HUES6 (cell line): ENCODE results near the gene PPP1R16B.

Experiments used
- H3K27ac ChIP-seq: 2 replicates; pipeline ENCODE4 v1.7.0; 2013; ENCODE audit warnings: low read depth, mild to moderate bottlenecking, low read length, inconsistent platforms
- H3K27me3 ChIP-seq: 2 replicates; pipeline ENCODE4 v1.6.1; 2013; ENCODE audit warnings: low read length; ENCODE audit not compliant: control insufficient read depth, insufficient read depth
- H3K36me3 ChIP-seq: 2 replicates; pipeline ENCODE4 v1.6.1; 2013; ENCODE audit warnings: low read length; ENCODE audit not compliant: control insufficient read depth, insufficient read depth
- H3K4me1 ChIP-seq: 2 replicates; pipeline ENCODE4 v1.6.1; 2013; ENCODE audit warnings: low read length; ENCODE audit not compliant: control insufficient read depth, insufficient read depth
- H3K4me3 ChIP-seq: 2 replicates; pipeline ENCODE4 v1.5.1; 2013; ENCODE audit warnings: low read depth, low read length
- H3K9ac ChIP-seq: one replicate; pipeline ENCODE4 v1.6.1; 2013; ENCODE audit warnings: mild to moderate bottlenecking, low read length
- H3K9me3 ChIP-seq: 2 replicates; pipeline ENCODE4 v1.6.1; 2013; ENCODE audit warnings: low read depth, low read length; ENCODE audit not compliant: control insufficient read depth, insufficient read depth

The PPP1R16B gene

DNA sequence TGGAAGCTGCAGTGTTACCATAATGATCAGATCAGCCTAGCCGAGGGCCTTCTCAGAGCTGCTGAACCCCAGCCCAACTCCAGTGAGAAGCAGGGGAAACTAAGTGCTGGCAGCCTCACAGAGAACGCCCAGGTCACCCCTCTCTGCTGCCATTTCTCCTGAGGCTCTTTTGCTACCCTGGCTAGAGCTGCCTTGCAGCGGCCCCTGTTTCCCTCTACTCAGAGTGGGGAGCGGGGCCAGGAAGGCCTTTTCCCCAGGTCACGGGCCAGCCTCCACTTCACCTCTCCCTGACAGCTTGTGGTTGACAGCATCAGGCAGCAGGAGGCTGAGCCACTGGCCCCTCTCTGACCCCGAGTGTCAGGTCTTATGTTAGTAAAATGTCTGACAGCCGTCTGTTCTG lies 34.5 kb upstream of the PPP1R16B start:
- H3K9ac ChIP-seq: no peak overlapping the region
- peaks cover 80% of the 10 kb centered on the region for H3K36me3 ChIP-seq
- H3K27ac ChIP-seq: no peak overlapping the region
- no peaks in the 10 kb centered on the region; the same call in none of the 2 replicates for H3K9me3 ChIP-seq
- H3K4me1 ChIP-seq: no peaks in the 10 kb centered on the region; the same call in none of the 2 replicates
- H3K27me3 ChIP-seq: no peaks in the 10 kb centered on the region
- H3K4me3 ChIP-seq: no peak overlapping the region

DNA sequence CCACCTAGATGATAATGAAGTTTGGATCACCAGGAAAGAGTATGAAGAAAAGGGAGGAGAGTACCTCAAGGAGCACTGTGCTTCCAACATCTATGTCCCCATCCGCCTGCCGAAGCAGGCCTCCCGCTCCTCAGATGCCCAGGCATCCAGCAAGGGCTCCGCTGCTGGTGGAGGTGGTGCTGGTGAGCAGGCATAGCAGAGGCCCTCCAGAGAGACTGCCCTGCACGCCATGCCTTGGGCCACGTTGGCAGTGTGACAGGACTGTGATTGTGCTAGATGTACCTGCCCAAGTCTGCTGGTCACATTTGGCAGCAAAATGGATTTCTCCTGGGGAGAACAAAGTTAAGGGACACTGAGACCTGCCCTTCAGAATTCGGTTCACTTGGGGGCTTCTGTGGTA lies 33.9 kb upstream of the PPP1R16B start:
- Histone ChIP-seq H3K36me3 (peaks cover 74% of the 10 kb centered on the region), H3K4me1 (no peaks in the 10 kb centered on the region; the same call in 1 of the 2 replicates), H3K9ac (no peak overlapping the region), H3K27ac (no peak overlapping the region), H3K27me3 (no peaks in the 10 kb centered on the region), H3K4me3 (no peak overlapping the region), H3K9me3 (no peaks in the 10 kb centered on the region; the same call in none of the 2 replicates)

DNA sequence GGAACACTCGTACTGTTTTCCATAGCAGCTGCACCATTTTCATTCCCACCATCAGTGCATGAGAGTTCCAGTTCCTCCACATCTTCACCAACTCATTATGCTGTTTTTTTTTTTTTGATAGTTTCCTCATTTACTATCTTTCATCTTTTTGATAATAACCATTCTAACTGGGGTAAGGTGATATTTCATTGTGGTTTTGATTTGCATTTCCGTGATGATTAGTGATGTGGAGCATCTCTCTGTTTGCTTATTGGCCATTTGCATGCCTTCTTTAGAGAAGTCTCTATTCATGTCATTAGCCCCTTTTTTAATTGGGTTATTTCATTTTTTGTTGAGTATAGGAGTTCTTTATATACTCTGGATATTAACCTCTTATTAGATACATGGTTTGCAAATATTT lies 31.3 kb upstream of the PPP1R16B start:
- H3K27ac ChIP-seq: no peak overlapping the region
- H3K9ac ChIP-seq: no peak overlapping the region
- H3K4me1 ChIP-seq: peaks cover 9% of the 10 kb centered on the region
- H3K27me3 ChIP-seq: no peaks in the 10 kb centered on the region
- H3K36me3 ChIP-seq: peaks cover 51% of the 10 kb centered on the region
- no peaks in the 10 kb centered on the region; the same call in none of the 2 replicates for H3K9me3 ChIP-seq
- H3K4me3 ChIP-seq: no peak overlapping the region

DNA sequence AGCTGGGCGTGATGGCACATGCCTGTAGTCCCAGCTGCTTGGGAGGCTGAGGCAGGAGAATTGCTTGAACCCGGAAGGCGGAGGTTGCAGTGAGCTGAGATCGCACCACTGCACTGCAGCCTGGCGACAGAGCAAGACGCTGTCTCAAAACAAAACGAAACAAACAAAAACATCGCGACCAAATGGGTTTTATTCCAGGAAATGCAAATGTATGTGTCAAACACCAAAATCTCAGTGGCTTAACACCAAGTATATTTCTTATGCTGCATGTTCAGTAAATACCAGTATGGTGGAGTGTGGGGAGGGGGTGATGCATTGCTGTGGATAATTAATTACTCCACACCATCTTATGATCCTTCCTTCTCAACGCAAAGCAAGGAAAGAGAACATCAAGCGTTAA lies 29.1 kb upstream of the PPP1R16B start:
- H3K27ac ChIP-seq: no peak overlapping the region
- no peaks in the 10 kb centered on the region; the same call in none of the 2 replicates for H3K9me3 ChIP-seq
- no peak overlapping the region for H3K9ac ChIP-seq
- H3K36me3 ChIP-seq: peaks cover 32% of the 10 kb centered on the region
- H3K4me3 ChIP-seq: no peak overlapping the region
- no peaks in the 10 kb centered on the region for H3K27me3 ChIP-seq
- H3K4me1 ChIP-seq: peaks cover 29% of the 10 kb centered on the region

DNA sequence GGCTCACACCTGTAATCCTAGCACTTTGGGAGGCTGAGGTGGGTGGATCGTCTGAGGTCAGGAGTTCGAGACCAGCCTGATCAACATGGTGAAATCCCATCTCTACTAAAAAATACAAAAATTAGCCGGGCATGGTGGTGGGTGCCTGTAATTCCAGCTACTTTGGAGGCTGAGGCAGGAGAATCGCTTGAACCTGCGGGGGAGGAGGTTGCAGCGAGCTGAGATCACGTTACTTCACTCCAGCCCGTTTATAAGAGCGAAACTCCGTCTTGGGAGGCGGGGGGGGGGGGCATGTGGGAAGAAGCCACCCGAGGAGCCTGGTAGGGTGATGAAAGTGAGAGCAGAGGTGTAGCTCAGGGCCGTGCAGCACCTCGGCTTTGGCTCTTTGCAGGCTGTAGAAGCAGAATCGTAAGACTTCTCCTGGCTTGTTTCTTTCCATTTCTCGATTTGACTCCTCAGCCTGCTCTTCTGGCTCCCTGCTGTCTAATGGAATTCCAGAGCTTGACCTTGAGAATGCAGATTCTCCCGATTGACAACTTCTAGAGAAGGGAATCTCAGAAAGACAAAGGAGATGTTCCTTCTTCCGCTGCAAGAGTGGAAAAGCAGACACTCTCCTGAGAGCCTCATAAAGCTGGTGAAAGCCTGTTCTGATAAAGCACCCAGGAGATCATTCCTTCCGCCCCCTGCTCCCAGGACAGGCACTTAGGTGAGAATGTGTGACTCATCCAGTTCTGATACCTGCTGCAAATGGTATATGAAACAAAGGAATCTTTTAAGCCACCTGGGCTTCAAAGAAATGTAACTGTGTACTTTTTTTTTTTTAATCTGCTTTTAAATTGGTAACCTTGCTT lies 26.0 kb upstream of the PPP1R16B start:
- Histone ChIP-seq H3K9ac (peak overlapping the region; percentile 85), H3K36me3 (peaks cover under 1% of the 10 kb centered on the region), H3K27ac (peak overlapping the region; percentile 93), H3K9me3 (no peaks in the 10 kb centered on the region), H3K27me3 (no peaks in the 10 kb centered on the region), H3K4me1 (peaks cover 31% of the 10 kb centered on the region), H3K4me3 (peak overlapping the region; percentile 31)

DNA sequence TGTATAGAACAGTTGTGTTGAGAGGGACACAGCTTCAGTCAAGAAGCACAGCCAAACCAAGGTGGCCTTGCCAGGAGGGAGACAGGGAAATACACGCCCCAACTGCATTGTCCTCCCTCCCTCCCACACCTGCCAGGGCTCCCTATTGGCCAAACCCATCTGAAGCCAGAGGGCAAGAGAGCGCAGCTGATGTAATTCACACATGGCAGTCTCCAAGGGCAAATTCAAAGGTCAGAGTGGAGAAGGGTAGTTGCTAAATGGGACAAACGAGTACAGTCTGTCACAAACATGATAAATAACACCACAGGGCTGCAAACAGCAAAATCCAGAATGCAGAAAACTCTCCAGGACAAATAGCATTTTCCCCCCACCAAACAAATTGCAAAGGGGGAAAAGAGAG lies 23.2 kb upstream of the PPP1R16B start:
- H3K4me3 ChIP-seq: no peak overlapping the region
- H3K27ac ChIP-seq: no peak overlapping the region
- no peak overlapping the region for H3K9ac ChIP-seq
- no peaks in the 10 kb centered on the region for H3K36me3 ChIP-seq
- no peaks in the 10 kb centered on the region for H3K9me3 ChIP-seq
- no peaks in the 10 kb centered on the region for H3K27me3 ChIP-seq
- H3K4me1 ChIP-seq: peaks cover 31% of the 10 kb centered on the region

DNA sequence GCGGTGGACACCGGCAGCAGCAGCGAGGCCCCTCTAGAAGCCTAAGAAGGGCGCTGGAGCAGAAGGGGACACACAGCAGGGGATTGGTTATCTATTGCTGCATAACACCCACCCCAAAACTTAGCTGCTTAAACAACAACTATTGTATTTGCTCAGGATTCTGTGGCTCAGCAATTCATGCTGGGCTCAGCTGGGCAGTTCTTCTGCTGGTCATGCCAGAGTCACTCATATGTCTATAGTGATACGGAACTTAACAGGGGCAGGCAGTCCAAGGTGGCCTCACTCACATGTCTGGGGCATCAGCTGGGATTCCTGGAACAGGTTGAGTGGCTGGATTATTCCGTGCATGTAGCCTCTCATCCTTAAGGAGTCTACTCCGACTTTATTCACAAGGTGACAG lies 17.6 kb upstream of the PPP1R16B start:
- H3K4me3 ChIP-seq: no peak overlapping the region
- no peak overlapping the region for H3K9ac ChIP-seq
- H3K36me3 ChIP-seq: no peaks in the 10 kb centered on the region
- H3K27ac ChIP-seq: no peak overlapping the region
- H3K4me1 ChIP-seq: no peaks in the 10 kb centered on the region
- no peaks in the 10 kb centered on the region for H3K9me3 ChIP-seq
- no peaks in the 10 kb centered on the region for H3K27me3 ChIP-seq

DNA sequence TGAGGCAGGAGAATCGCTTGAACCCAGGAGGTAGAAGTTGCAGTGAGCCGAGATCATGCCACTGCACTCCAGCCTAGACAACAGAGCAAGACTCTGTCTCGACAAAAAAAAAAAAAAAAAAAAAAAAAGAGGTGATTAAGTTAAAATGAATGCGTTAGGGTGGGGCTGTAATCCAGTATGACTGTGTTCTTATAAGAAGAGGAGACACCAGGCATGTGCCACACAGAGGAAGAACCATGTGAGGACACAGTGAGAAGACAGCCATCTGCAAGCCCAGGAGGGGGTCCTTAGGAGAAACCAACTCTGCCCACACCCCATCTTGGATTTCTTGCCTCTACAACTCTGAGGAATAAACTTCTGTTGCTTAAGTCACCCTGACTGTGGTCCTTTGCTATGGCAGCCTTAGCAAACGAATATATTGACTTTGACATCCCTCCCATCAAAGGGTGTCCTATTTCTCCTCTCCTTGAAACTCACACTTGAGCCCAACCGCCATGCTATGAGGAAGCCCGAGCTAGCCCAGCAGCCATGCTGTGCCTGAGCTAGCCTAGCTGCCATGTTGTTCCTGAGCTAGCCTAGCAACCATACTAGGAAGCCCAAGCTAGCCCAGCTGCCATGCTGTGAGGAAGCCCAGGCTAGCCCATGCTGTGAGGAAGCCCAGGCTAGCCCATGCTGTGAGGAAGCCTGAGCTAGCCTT lies 15.8 kb upstream of the PPP1R16B start:
- H3K4me3 ChIP-seq: no peak overlapping the region
- H3K27me3 ChIP-seq: no peaks in the 10 kb centered on the region
- H3K27ac ChIP-seq: no peak overlapping the region
- no peaks in the 10 kb centered on the region for H3K4me1 ChIP-seq
- no peaks in the 10 kb centered on the region for H3K36me3 ChIP-seq
- no peak overlapping the region for H3K9ac ChIP-seq
- no peaks in the 10 kb centered on the region for H3K9me3 ChIP-seq

DNA sequence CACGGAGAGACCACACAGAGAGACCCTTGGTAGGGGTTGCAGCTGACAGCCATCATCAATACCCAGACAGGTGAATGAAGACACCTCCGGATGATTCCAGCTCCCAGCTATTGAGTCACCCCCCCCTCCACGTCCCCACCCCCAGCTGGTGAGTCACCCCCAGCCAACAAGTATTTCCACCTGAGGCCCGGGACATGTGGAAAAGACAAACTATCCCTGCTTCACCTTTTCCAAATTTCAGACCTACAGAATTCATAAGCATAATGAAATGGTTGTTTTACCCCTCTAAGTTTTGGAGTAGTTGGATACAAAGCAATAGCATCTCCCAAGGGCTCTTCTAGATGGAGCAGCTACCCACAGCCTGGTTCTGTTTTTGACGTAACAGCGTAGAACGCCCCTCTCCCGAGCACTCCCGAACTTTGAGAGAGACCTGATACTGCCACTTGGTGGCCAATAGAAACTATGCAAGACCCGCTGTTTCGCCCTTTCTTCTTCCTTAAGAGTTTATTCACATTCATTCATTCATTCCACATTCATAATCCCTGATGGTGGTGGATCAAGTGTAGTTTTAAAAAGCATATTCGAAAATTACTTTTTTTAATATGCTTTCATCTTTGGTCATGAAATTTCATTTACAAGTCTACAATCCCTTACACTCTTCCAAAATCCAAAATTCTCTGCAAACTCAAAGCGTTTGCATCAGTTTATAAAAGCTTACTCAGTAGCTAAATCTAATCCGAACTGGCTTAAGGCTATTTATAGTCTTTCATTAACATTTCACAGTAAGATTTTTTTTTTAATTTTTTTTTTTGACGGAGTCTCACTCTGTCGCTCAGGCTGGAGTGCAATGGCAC lies 15.1 kb upstream of the PPP1R16B start:
- no peaks in the 10 kb centered on the region for H3K27me3 ChIP-seq
- H3K4me3 ChIP-seq: no peak overlapping the region
- no peak overlapping the region for H3K27ac ChIP-seq
- no peaks in the 10 kb centered on the region for H3K4me1 ChIP-seq
- H3K9ac ChIP-seq: no peak overlapping the region
- no peaks in the 10 kb centered on the region for H3K9me3 ChIP-seq
- H3K36me3 ChIP-seq: no peaks in the 10 kb centered on the region

DNA sequence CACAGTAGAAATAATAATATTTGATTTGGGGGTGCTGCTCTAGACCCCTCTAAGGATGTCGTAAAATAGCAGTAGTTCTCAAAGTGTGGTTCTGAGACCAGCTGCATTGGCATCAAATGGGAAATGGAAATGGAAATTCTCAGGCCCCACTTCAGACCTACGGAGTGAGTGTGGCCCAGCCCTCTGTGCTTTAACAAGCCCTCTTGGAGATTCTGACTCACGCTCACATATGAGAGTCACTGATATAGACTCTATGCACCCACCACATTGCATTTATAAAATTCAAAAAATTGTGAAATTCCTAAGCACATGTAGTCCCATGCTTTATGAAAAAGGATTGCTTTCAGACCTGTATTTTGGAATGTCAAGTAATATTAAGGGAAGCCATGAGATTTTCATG lies 14.2 kb upstream of the PPP1R16B start:
- Histone ChIP-seq H3K9ac (no peak overlapping the region), H3K36me3 (no peaks in the 10 kb centered on the region), H3K27me3 (no peaks in the 10 kb centered on the region), H3K9me3 (no peaks in the 10 kb centered on the region), H3K4me1 (no peaks in the 10 kb centered on the region), H3K27ac (no peak overlapping the region), H3K4me3 (no peak overlapping the region)
